Stomach (tissue), 19 donors: ENCODE data around the gene P2RY13. TPM values are rescaled to one million over a fixed set of nuclear protein-coding genes. Genes with fewer than 3 reads are reported as not detected.

Experiments
- DNase-seq, 2 donors: peaks; one replicate each; pipeline versions ENCODE4 v3.0.0 to v3.0.0-alpha.2; 2013 to 2019
- H3K27ac ChIP-seq, 5 donors: fragments of 200-600 bp in 4 of 5; sonication (generic) in 4 of 5; one replicate each; pipeline ENCODE4 v1.5.1; 2013 to 2019; ENCODE audit warnings: mild to moderate bottlenecking in 1 of 5, moderate library complexity in 1 of 5
- H3K27me3 ChIP-seq, 3 donors: fragments of 200-600 bp; sonication (generic); one replicate each; pipeline ENCODE4 v1.5.1; 2017 to 2019; ENCODE audit warnings: mixed run types in 1 of 3
- H3K36me3 ChIP-seq, 4 donors: fragments of 200-600 bp; sonication (generic); 1 replicate in 3 of 4; 2 replicates in 1 of 4; pipeline ENCODE4 v1.5.1; 2016 to 2019
- H3K4me1 ChIP-seq, 4 donors: fragments of 200-600 bp; sonication (generic); one replicate each; pipeline ENCODE4 v1.5.1; 2016 to 2019
- H3K4me3 ChIP-seq, 4 donors: fragments of 200-600 bp; sonication (generic) in 3 of 4; one replicate each; pipeline ENCODE4 v1.5.1; 2016 to 2019; ENCODE audit warnings: mild to moderate bottlenecking in 1 of 4
- H3K9me3 ChIP-seq, 4 donors: fragments of 200-600 bp; sonication (generic); one replicate each; pipeline ENCODE4 v1.5.1; 2016 to 2019
- EP300 ChIP-seq: sonication (generic); formaldehyde crosslinking; IDR thresholded peaks from one replicate; pipeline ENCODE4 v1.6.1; 2017; ENCODE audit warnings: antibody characterized with exemption
- POLR2A ChIP-seq, 4 donors: fragments of 450-650 bp; IDR thresholded peaks; one replicate each; pipeline ENCODE4 v1.6.1; 2016; ENCODE audit warnings: antibody characterized with exemption in 4 of 4, control low read depth in 2 of 4, mild to moderate bottlenecking in 1 of 4, moderate library complexity in 1 of 4
- POLR2AphosphoS5 ChIP-seq, 3 donors: sonication (generic); formaldehyde crosslinking; IDR thresholded peaks; one replicate each; pipeline ENCODE4 v1.6.1; 2016; ENCODE audit warnings: antibody characterized with exemption in 3 of 3
- WGBS, 5 donors: extraction: QIAGEN DNeasy Blood & Tissue Kit in 3 of 5; methylation state at CpG; one replicate each; pipeline versions ENCODE4 v1.1.5 to v1.1.7; 2013 to 2018; 5-methylcytosine and 5-hydroxymethylcytosine counted together
- intact Hi-C: fragments of 100-400 bp; cut with DNase I; formaldehyde crosslinking; loops from one replicate; pipeline ENCODE4 v1.15.1; 2023; ENCODE audit warnings: low total_unique reads
- long read RNA-seq, 10 donors: transcript quantifications; one replicate each; lab custom pipeline, GENCODE V29; 2026
- polyA plus RNA-seq, 3 donors: library from polyadenylated mRNA; stranded (reverse); fragments of 200-250 nt; gene quantifications; one replicate each; pipeline ENCODE4 v1.2.3, GENCODE V29; 2013
- total RNA-seq, 5 donors: library from RNA; depleted of rRNA; stranded (reverse); fragments of >200 nt; gene quantifications; one replicate each; pipeline versions ENCODE4 v1.1.0 to v1.2.3, GENCODE V29; 2014 to 2016
- TF ChIP-seq, protein P1 (sequence below), 7 experiments: fragments of 450-650 bp in 4 of 7; fragments of 200-600 bp in 3 of 7; sonication (generic) in 3 of 7; IDR thresholded peaks; one replicate each; pipeline ENCODE4 v1.5.1; 2016 to 2019; ENCODE audit warnings: antibody characterized with exemption in 7 of 7, control low read depth in 2 of 7, mild to moderate bottlenecking in 1 of 7
- donor health status: healthy with polysubstance abuse.
- donor health status: Bipolar disorder and iron deficiency.
- donor health status: healthy.

Gene P2RY13
- total RNA-seq (1 to 10 TPM in 3 of 5 donors, not detected in 2; 1.2 to 1.9 (median 1.3) TPM), polyA plus RNA-seq (under 1 TPM; 0.38 to 0.61 (median 0.50) TPM)
- long read RNA-seq, donor 1 = 0 reads
- long read RNA-seq, donor 2, partial matches to known transcripts = 0 of 2 reads
- long read RNA-seq, donor 2, other reads (novel, unspliced or antisense) = 0 of 2 reads
- long read RNA-seq, donor 3 = 0 reads
- long read RNA-seq, donor 4 = 0 reads
- long read RNA-seq, donor 5, partial matches to known transcripts = 0 of 2 reads
- long read RNA-seq, donor 5, other reads (novel, unspliced or antisense) = 0 of 2 reads
- long read RNA-seq, donor 6 = 0 reads
- long read RNA-seq, donor 7 = 0 reads
- long read RNA-seq, donor 8 = 0 reads
- long read RNA-seq, donor 9 = 0 reads
- long read RNA-seq, donor 10, partial matches to known transcripts = 0 of 1 reads
- long read RNA-seq, donor 10, other reads (novel, unspliced or antisense) = 0 of 1 reads

DNA sequence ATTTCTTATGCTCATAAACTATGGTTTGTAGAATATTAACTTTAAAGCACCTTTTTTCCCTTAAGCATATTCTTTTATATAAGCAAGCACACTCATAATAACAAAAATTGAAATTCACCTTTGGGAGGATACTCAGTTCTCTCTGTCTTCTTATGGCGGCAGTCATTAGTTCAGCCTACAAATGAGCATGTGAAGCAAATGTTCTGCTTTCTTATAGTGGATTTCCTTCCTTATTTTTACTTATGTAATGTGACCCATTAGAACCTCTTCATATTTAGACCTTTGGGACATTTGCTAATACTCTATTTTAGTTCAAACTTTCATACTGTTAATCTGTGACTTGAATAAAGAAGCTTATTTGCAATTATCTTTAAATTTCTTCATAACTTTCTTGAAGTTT lies at the start of gene P2RY13:
Gene P2RY13 (minus strand): TSS at position 187 of the 400 bp plus-strand sequence. CDS start 21 bp downstream, at position 166.
- Histone ChIP-seq H3K36me3 (no peaks in the 10 kb centered on the region), H3K4me3 (peak within 1 kb of the TSS in 2 of 4 donors; percentile 21 to 30), H3K27me3 (no peaks in the 10 kb centered on the region), H3K9me3 (no peaks in the 10 kb centered on the region), H3K4me1 (peaks cover 0 to 17% (median 0%) of the 10 kb centered on the region in 4 donors), H3K27ac (peak within 1 kb of the TSS in 2 of 5 donors; percentile 29 to 63)
- no peak for TF ChIP-seq EP300
- peak in 1 of 3 donors; percentile 16 for TF ChIP-seq POLR2AphosphoS5 (IDR thresholded peaks at IDR 0.05)
- intact Hi-C loops = no loop called here
- no peak for DNase-seq
- 82 to 95% (median 86%) methylated on average over 1 of the region's 1 CpG for WGBS, 5 donors

DNA sequence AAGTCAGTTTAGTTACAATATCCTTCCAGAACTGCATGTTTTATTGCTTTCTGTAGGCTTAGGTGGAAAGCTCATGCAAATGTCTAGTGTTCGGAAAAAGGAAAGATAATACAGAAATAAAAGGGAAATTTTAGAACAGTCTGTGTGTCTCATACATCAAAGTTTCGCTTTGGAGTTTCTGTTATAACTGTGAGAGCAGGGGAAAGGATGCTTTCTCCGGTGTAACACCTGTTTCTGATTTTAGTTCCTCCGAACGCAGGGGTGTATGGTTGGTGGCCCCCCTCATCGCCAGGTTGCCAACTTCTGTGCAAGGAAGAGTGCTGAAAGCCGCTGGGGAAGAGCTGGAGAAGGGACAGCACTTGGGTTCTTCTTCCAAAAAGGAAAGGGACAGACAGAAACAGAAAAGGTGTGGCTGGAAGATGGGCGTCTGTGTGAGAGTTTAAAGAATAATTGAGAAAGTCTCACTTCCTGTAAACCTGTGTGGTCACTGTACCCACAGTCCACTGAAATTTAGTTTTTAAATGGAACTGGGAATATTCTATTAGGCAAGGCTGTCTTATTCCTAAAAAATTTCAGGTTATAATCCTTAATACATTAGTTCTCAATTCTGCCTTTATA lies 48.5 kb upstream of the P2RY13 start:
- Histone ChIP-seq H3K9me3 (no peaks in the 10 kb centered on the region), H3K4me3 (no peak overlapping the region), H3K4me1 (peaks cover 0 to 7% (median 0%) of the 10 kb centered on the region in 4 donors), H3K27me3 (no peaks in the 10 kb centered on the region), H3K36me3 (no peaks in the 10 kb centered on the region), H3K27ac (no peak overlapping the region)
- intact Hi-C loops = no loop called here
- WGBS, 5 donors = 88 to 91% (median 89%) methylated on average over 8 of the region's 8 CpGs
- DNase-seq = no peak
- TF ChIP-seq POLR2AphosphoS5 (IDR thresholded peaks at IDR 0.05) (no peak), POLR2A (IDR thresholded peaks at IDR 0.05) (no peak), EP300 (no peak)
- TF ChIP-seq, protein P1, sequence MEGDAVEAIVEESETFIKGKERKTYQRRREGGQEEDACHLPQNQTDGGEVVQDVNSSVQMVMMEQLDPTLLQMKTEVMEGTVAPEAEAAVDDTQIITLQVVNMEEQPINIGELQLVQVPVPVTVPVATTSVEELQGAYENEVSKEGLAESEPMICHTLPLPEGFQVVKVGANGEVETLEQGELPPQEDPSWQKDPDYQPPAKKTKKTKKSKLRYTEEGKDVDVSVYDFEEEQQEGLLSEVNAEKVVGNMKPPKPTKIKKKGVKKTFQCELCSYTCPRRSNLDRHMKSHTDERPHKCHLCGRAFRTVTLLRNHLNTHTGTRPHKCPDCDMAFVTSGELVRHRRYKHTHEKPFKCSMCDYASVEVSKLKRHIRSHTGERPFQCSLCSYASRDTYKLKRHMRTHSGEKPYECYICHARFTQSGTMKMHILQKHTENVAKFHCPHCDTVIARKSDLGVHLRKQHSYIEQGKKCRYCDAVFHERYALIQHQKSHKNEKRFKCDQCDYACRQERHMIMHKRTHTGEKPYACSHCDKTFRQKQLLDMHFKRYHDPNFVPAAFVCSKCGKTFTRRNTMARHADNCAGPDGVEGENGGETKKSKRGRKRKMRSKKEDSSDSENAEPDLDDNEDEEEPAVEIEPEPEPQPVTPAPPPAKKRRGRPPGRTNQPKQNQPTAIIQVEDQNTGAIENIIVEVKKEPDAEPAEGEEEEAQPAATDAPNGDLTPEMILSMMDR (IDR thresholded peaks at IDR 0.05) = no peak

DNA sequence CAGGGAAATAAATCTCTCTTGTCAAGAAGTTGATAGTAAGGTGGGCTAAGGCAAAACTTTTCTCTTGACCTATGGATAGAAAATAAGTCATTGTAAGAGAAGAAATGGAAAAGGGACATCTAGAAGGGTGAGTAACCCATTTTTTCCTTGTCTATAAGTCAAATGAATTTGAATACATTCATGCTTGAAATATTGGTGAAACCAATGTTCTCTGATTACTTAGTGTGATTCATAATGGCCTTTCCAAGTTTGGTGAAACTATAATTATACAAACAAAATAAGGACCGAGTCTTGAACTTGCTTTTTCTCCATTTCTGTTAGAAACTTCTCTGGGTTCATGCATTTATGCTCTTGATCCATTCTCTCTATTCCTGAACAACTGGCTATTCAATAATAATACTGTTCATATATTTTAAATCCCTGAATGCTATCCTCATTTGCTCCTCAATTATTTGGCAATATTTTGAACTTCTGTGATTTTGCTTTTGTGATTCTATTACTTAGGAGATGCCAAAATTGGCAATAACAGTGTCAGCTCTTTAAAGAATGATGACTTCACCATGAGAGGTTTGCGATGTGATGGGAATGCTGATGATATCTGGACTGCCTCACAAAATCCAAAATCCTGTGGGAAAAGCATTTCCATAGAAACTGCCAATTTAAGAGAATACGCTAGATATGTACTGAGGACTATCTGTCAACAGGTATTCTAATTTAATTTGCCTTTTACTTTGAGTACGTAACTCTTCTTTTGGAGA lies 42.9 kb upstream of the P2RY13 start:
- H3K4me1 ChIP-seq = no peaks in the 10 kb centered on the region
- H3K4me3 ChIP-seq = no peak overlapping the region
- TF ChIP-seq EP300 (no peak), POLR2AphosphoS5 (IDR thresholded peaks at IDR 0.05) (no peak), POLR2A (IDR thresholded peaks at IDR 0.05) (no peak)
- TF ChIP-seq, protein P1 (IDR thresholded peaks at IDR 0.05) = no peak
- intact Hi-C loops = no loop called here
- H3K27ac ChIP-seq = no peak overlapping the region
- no peak for DNase-seq
- H3K27me3 ChIP-seq = no peaks in the 10 kb centered on the region
- H3K9me3 ChIP-seq = no peaks in the 10 kb centered on the region
- no peaks in the 10 kb centered on the region for H3K36me3 ChIP-seq
- WGBS, 5 donors = 79 to 94% (median 92%) methylated on average over 4 of the region's 4 CpGs

DNA sequence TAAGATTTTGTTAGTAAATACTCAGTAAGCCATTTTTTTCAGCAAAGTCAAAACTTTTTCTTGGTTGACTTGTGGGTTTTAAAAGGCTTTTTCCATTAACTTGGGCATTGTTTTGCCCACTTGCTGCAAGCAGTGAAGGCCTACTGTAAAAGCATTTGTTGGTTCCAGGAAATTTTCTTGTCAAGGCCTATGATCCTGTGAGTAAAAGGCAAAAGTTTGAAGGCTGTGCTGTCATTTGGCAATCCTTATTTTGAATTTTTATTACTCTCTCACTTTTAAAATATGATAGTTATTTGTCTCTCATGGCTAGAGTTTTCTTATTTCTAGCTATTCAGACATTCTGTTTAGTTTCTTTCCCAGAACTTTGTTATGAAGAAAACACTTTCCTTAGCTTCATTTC lies 42.2 kb upstream of the P2RY13 start:
- H3K27me3 ChIP-seq = no peaks in the 10 kb centered on the region
- no peak for DNase-seq
- no peaks in the 10 kb centered on the region for H3K4me1 ChIP-seq
- no peak overlapping the region for H3K27ac ChIP-seq
- no peaks in the 10 kb centered on the region for H3K36me3 ChIP-seq
- no peak overlapping the region for H3K4me3 ChIP-seq
- no peaks in the 10 kb centered on the region for H3K9me3 ChIP-seq
- TF ChIP-seq EP300 (no peak), POLR2AphosphoS5 (IDR thresholded peaks at IDR 0.05) (no peak), POLR2A (IDR thresholded peaks at IDR 0.05) (no peak)
- TF ChIP-seq, protein P1 (IDR thresholded peaks at IDR 0.05) = no peak
- intact Hi-C loops = no loop called here
